ENCODE measurements around the gene SNCG. TPM values are rescaled to one million over a fixed set of nuclear protein-coding genes. Genes with fewer than 3 reads are reported as not detected.
A peak's percentile ranks its signal among the peaks of the same experiment; 100 is the strongest.

Gene SNCG
- total RNA-seq, 1 experiment from 2014 or later = 61.1 TPM

- CTCF ChIA-PET = interaction anchor here (0.6 to 1.8 kb wide), 2 partner anchors 12 to 271 kb away, joined by 4 to 5 read pairs; no protein-coding TSS in a partner anchor
- no TSS peak for BruUV-seq (replicated peaks)
- intact Hi-C loops (cut with micrococcal nuclease) = no loop called here
- RAD21 ChIA-PET (ENCODE audit: low non-redundant PET in 1 of 2, low total read pairs in 2 of 2, uncharacterized antibody in 2 of 2, unreplicated experiment in 2 of 2) = no interaction called here
- TF ChIP-seq SRF (IDR thresholded peaks at IDR 0.05; ENCODE audit: low read depth) (no peak), ZFX (IDR thresholded peaks at IDR 0.05) (no peak), ATF3 (IDR thresholded peaks at IDR 0.05) (no peak), REST (IDR thresholded peaks at IDR 0.05; ENCODE audit: low read depth) (no peak), RAD21 (IDR thresholded peaks at IDR 0.05; ENCODE audit: low read depth) (no peak), FOSL1 (IDR thresholded peaks at IDR 0.05; ENCODE audit: low read depth) (no peak), EZH2 (IDR thresholded peaks at IDR 0.05) (no peak), TCF7L2 (IDR thresholded peaks at IDR 0.05; ENCODE audit: borderline replicate concordance, extremely low read depth, insufficient read depth, insufficient read length) (no peak), EZH2phosphoT487 (IDR thresholded peaks at IDR 0.05; ENCODE audit: borderline replicate concordance) (no peak), POLR2AphosphoS5 (IDR thresholded peaks at IDR 0.05; ENCODE audit: low read depth, low read length) (no peak), CEBPB (IDR thresholded peaks at IDR 0.05; ENCODE audit: low read depth) (no peak), ZBTB33 (IDR thresholded peaks at IDR 0.05; ENCODE audit: extremely low read depth, insufficient replicate concordance, low read length) (no peak), EGR1 (IDR thresholded peaks at IDR 0.05; ENCODE audit: low read depth) (no peak)
- H3K27ac ChIP-seq (ENCODE audit: low read depth, low read length) = no peak overlapping the region
- H3K79me2 ChIP-seq (ENCODE audit: insufficient read depth, low read length) = peaks cover 6% of the 10 kb centered on the region; the same call in 1 of the 2 replicates
- H4K20me1 ChIP-seq (ENCODE audit: insufficient read depth) = no peaks in the 10 kb centered on the region
- POLR2A ChIA-PET = interaction anchor here (1.0 to 1.8 kb wide), 3 partner anchors 11 to 15 kb away, joined by 4 to 6 read pairs (median 5); partner anchors contain the start of gene ADIRF
- H3K4me3 ChIP-seq (replicated peaks in 1 of 2; ENCODE audit: low read depth in 1 of 2, low read length in 2 of 2) = no peak overlapping the region
- DNase-seq (ENCODE audit: low read depth, low spot score) (no peak), ATAC-seq (no peak)
- peaks cover 0 to 4% of the 10 kb centered on the region in 2 experiments; a peak in 1 of 4 replicates for H3K9me3 ChIP-seq (ENCODE audit: control insufficient read depth in 1 of 2, insufficient read depth in 1 of 2, low read depth in 1 of 2, low read length in 2 of 2)
- peaks cover 31 to 55% of the 10 kb centered on the region in 2 experiments for H3K4me1 ChIP-seq (ENCODE audit: control insufficient read depth in 1 of 2, insufficient read depth in 2 of 2, low read length in 2 of 2)
- no peaks in the 10 kb centered on the region for H3K9me2 ChIP-seq (ENCODE audit: insufficient read depth)
- no peaks in the 10 kb centered on the region for H3K27me3 ChIP-seq (ENCODE audit: insufficient read depth, low read length)
- H3K9ac ChIP-seq (ENCODE audit: low read length) = no peak overlapping the region
- no peak overlapping the region for H2AFZ ChIP-seq (ENCODE audit: low read depth, low read length, poor library complexity, severe bottlenecking)
- H3K4me2 ChIP-seq (ENCODE audit: low read length) = peak overlapping the region; percentile 19
- H3K36me3 ChIP-seq (ENCODE audit: control insufficient read depth in 1 of 2, insufficient read depth in 2 of 2, low read length in 2 of 2) = no peaks in the 10 kb centered on the region
Measured at GRCh38 chr10:86954681-86955500, 3.5 kb upstream of the SNCG start.

Measured in HCT116 (cell line).